ENCODE measurements around the gene KIRREL3. TPM values are rescaled to one million over a fixed set of nuclear protein-coding genes. Genes with fewer than 3 reads are reported as not detected.

KIRREL3 gene
- total and polyA plus RNA-seq, 3 donors from 2014 or later, result 1.0 to 1.1 (median 1.1) TPM

DNA sequence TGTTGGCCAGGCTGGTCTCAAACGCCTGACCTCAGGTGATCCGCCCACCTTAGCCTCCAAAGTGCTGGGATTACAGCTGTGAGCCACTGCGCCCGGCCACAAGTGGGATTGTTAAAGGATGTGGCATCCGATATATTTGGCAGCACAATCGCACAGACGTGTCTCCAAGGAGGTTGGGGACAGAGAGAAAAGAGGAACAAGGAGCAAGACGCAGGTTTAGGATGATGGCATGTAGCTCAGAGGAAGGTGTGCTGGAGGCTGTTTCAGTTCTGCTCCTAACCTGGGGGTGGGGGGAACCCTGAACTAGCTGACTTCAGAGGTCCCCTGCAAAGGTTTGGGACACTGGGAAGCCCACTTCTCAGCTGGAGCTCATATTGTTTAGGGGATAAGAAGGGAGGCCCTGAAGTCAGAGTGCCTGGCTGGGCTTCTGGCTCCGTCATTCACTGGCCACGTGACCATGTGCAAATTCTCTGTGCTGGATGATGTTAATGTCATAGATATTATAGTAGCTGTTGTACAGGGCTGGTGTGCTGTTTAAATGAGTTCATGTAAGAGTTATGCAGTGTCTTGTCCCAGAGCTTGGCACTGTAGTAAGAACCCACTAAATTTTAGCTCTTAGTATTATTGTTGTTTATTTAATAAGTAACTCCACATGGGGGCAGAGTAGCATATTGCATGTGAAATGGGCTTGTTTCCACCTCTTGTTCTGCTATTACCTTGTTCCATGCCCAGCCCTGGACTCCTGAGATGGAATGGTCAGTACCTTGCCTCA lies 515.4 kb downstream of the KIRREL3 start:
- H3K4me3 ChIP-seq, result no peak overlapping the region
- no peaks in the 10 kb centered on the region for H3K27me3 ChIP-seq
- H3K9me3 ChIP-seq, result no peaks in the 10 kb centered on the region
- H3K36me3 ChIP-seq (ENCODE audit: low read depth, missing control alignments), result no peaks in the 10 kb centered on the region
- H3K27ac ChIP-seq, result no peak overlapping the region
- DNase-seq, result no peak
- intact Hi-C loops (cut with DNase I; ENCODE audit: low total_unique reads), result no loop called here
- no peaks in the 10 kb centered on the region for H3K4me1 ChIP-seq
- TF ChIP-seq POLR2A (IDR thresholded peaks at IDR 0.05), result no peak
- TF ChIP-seq, protein P1, sequence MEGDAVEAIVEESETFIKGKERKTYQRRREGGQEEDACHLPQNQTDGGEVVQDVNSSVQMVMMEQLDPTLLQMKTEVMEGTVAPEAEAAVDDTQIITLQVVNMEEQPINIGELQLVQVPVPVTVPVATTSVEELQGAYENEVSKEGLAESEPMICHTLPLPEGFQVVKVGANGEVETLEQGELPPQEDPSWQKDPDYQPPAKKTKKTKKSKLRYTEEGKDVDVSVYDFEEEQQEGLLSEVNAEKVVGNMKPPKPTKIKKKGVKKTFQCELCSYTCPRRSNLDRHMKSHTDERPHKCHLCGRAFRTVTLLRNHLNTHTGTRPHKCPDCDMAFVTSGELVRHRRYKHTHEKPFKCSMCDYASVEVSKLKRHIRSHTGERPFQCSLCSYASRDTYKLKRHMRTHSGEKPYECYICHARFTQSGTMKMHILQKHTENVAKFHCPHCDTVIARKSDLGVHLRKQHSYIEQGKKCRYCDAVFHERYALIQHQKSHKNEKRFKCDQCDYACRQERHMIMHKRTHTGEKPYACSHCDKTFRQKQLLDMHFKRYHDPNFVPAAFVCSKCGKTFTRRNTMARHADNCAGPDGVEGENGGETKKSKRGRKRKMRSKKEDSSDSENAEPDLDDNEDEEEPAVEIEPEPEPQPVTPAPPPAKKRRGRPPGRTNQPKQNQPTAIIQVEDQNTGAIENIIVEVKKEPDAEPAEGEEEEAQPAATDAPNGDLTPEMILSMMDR (IDR thresholded peaks at IDR 0.05), result no peak
- WGBS, 2 donors, result 79 to 93% methylated on average over 10 of the region's 10 CpGs

DNA sequence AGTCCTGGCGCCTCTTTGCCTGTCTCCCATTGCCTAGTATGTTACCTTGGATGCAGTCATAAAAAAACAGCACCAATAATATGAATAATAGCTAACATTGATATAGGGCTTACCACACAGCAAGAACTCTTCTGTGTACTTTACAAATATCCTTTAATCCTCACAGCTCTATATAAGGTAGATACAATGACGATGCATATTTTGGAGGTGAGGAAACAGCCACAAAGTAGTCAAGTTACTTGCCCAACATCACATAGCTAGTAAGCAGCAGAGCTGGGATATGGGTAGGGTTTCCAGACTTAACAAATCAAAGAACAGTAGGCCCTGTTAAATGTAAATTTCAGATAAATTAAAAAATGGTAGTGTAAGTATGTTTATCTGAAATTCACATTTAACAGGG lies 516.3 kb downstream of the KIRREL3 start:
- intact Hi-C loops (cut with DNase I; ENCODE audit: low total_unique reads), result loop anchor here (5.0 kb wide), 1 partner anchor 42 kb away; no protein-coding TSS in a partner anchor
- H3K4me3 ChIP-seq, result no peak overlapping the region
- 90 to 100% methylated on average over 2 of the region's 2 CpGs for WGBS, 2 donors
- H3K27me3 ChIP-seq, result no peaks in the 10 kb centered on the region
- no peak for DNase-seq
- H3K36me3 ChIP-seq (ENCODE audit: low read depth, missing control alignments), result no peaks in the 10 kb centered on the region
- no peak overlapping the region for H3K27ac ChIP-seq
- H3K9me3 ChIP-seq, result no peaks in the 10 kb centered on the region
- no peaks in the 10 kb centered on the region for H3K4me1 ChIP-seq
- TF ChIP-seq, protein P1 (IDR thresholded peaks at IDR 0.05), result no peak
- TF ChIP-seq POLR2A (IDR thresholded peaks at IDR 0.05), result no peak

DNA sequence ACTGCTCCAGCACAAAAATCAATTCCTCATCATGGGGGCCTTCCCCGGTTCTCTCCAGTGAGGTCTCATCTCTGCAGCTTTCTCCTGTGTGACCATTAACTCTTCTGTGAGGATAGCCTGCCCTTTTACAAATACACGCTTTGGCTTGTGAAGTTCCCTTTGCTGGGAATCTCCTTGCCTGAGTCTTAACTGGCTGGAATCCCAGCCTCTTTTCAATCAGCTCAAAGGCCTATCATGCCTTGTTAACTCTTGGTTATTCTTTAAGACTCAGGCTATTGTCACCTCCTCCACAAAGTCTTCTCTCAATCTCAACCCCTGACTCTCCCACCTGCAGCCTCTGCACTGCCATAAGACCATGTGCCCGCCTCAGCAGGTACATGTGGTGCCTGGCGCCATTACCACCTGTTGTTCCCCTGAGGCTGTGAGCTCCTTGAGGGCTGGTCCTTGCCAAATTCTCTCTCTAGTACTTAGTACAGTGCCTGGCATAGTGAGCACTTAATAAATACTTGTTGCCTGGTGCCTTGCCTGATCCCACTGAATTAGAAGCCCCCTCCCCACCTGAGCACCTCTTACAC lies 516.9 kb downstream of the KIRREL3 start:
- H3K4me3 ChIP-seq, result no peak overlapping the region
- H3K36me3 ChIP-seq (ENCODE audit: low read depth, missing control alignments), result no peaks in the 10 kb centered on the region
- DNase-seq, result no peak
- 89 to 91% methylated on average over 4 of the region's 4 CpGs for WGBS, 2 donors
- H3K27ac ChIP-seq, result no peak overlapping the region
- H3K27me3 ChIP-seq, result no peaks in the 10 kb centered on the region
- no peak for TF ChIP-seq POLR2A (IDR thresholded peaks at IDR 0.05)
- TF ChIP-seq, protein P1 (IDR thresholded peaks at IDR 0.05), result no peak
- no peaks in the 10 kb centered on the region for H3K9me3 ChIP-seq
- H3K4me1 ChIP-seq, result no peaks in the 10 kb centered on the region
- intact Hi-C loops (cut with DNase I; ENCODE audit: low total_unique reads), result loop anchor here (5.0 kb wide), 1 partner anchor 41 kb away; no protein-coding TSS in a partner anchor

DNA sequence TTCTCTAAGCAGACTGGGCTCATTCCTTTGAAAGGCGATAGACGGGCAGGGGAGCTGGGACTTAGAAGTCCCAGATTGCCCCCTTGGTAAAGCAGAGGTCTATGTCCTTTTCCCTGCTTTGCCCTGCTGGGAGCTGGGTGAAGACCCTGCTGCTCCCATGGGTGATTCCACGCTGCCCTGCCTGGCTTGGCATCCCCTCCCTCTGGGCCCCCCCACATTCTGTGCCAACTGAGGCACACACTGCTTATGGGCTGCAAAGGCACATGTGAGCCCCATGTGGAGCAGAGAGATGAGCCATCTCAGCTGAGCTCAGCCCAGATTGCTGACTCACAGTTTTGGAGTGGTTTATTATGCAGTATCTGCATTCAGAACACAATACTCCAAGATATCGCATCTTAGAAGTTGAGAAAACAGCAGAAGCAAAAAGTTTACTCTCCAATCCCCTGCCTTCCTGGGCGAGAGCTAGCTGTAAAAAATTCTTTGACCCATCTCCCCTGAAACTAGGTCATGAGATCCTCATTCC lies 517.9 kb downstream of the KIRREL3 start:
- intact Hi-C loops (cut with DNase I; ENCODE audit: low total_unique reads), result loop anchor here (5.0 kb wide), 1 partner anchor 40 kb away; no protein-coding TSS in a partner anchor
- H3K27ac ChIP-seq, result no peak overlapping the region
- TF ChIP-seq, protein P1 (IDR thresholded peaks at IDR 0.05), result no peak
- TF ChIP-seq POLR2A (IDR thresholded peaks at IDR 0.05), result no peak
- H3K4me1 ChIP-seq, result no peaks in the 10 kb centered on the region
- no peaks in the 10 kb centered on the region for H3K27me3 ChIP-seq
- DNase-seq, result no peak
- H3K9me3 ChIP-seq, result no peaks in the 10 kb centered on the region
- no peak overlapping the region for H3K4me3 ChIP-seq
- WGBS, 2 donors, result 92 to 95% methylated on average over 5 of the region's 5 CpGs
- no peaks in the 10 kb centered on the region for H3K36me3 ChIP-seq (ENCODE audit: low read depth, missing control alignments)

Data from testis (tissue), 3 donors.